H1 (cell line): ENCODE data around the gene PSMA2. TPM values are rescaled to one million over a fixed set of nuclear protein-coding genes. Genes with fewer than 3 reads are reported as not detected.

Experiments used
- CTCF ChIA-PET: fragments of 300-600 bp; sonication (Branson Sonifier 250); formaldehyde crosslinking; loops from one replicate; lab custom pipeline; 2021; ENCODE audit not compliant: partially characterized antibody; lab: Charles Lee
- POLR2A ChIA-PET: fragments of 300-600 bp; sonication (Branson Sonifier 250); formaldehyde crosslinking; loops from one replicate; lab custom pipeline; 2021; ENCODE audit warnings: inconsistent platforms; ENCODE audit not compliant: partially characterized antibody; lab: Charles Lee
- DNase-seq, 2 experiments: peaks; one replicate each; pipeline versions ENCODE4 v3.0.0 to v3.0.0-alpha.2; 2010 to 2022; ENCODE audit warnings: low spot score in 2 of 2, low read depth in 1 of 2, mixed read lengths in 1 of 2
- FAIRE-seq: peaks from 2 replicates; lab custom pipeline; 2011; peaks lifted over from hg19 to GRCh38; lab: Jason Lieb, UNC
- H2AFZ ChIP-seq: 2 replicates; pipeline ENCODE4 v1.8.1; 2012; ENCODE audit warnings: low read length, inconsistent platforms
- H2AK5ac ChIP-seq: 2 replicates; pipeline ENCODE4 v1.6.1; 2013; ENCODE audit warnings: low read depth, low read length
- H2BK120ac ChIP-seq: replicated peaks from 2 replicates; pipeline ENCODE3; 2013; ENCODE audit warnings: low read depth, low read length, inconsistent platforms
- H2BK12ac ChIP-seq: 2 replicates; pipeline ENCODE4 v1.6.1; 2013; ENCODE audit warnings: low read depth, low read length
- H2BK15ac ChIP-seq: 2 replicates; pipeline ENCODE4 v1.6.1; 2013; ENCODE audit warnings: low read length
- H2BK20ac ChIP-seq: 2 replicates; pipeline ENCODE4 v1.6.1; 2013; ENCODE audit warnings: low read length
- H2BK5ac ChIP-seq: 2 replicates; pipeline ENCODE4 v1.6.1; 2013; ENCODE audit warnings: low read depth, low read length
- H3K14ac ChIP-seq: 2 replicates; pipeline ENCODE4 v1.6.1; 2013; ENCODE audit warnings: inconsistent platforms; ENCODE audit not compliant: insufficient read length
- H3K18ac ChIP-seq: 2 replicates; pipeline ENCODE4 v1.6.1; 2013; ENCODE audit warnings: low read length; ENCODE audit errors: extremely low read depth
- H3K23ac ChIP-seq: 2 replicates; pipeline ENCODE4 v1.6.1; 2013; ENCODE audit warnings: inconsistent platforms; ENCODE audit not compliant: insufficient read length
- H3K23me2 ChIP-seq: 2 replicates; pipeline ENCODE4 v1.6.1; 2013; ENCODE audit warnings: low read depth, low read length
- H3K27ac ChIP-seq: 2 replicates; pipeline ENCODE4 v1.6.1; 2011; ENCODE audit warnings: low read depth, low read length, inconsistent platforms
- H3K27me3 ChIP-seq, 4 experiments: replicated peaks in 1 of 4; 1 replicate in 1 of 4; 2 replicates in 3 of 4; pipeline versions ENCODE4 v1.6.1 to v1.8.1; 2011 to 2013; ENCODE audit warnings: low read length in 3 of 4, mild to moderate bottlenecking in 3 of 4, inconsistent platforms in 2 of 4, mixed read lengths in 2 of 4, moderate library complexity in 1 of 4; ENCODE audit not compliant: control insufficient read depth in 3 of 4, insufficient read depth in 3 of 4; ENCODE audit errors: extremely low read depth in 1 of 4
- H3K36me3 ChIP-seq, 4 experiments: 2 replicates each; pipeline versions ENCODE4 v1.6.1 to v1.8.1; 2011 to 2013; ENCODE audit warnings: mild to moderate bottlenecking in 4 of 4, low read length in 3 of 4, moderate library complexity in 2 of 4, control low read depth in 1 of 4, inconsistent platforms in 1 of 4; ENCODE audit not compliant: insufficient read depth in 4 of 4, control insufficient read depth in 2 of 4
- H3K4ac ChIP-seq: replicated peaks from 2 replicates; pipeline ENCODE3; 2013; ENCODE audit warnings: low read length, low read depth, mixed read lengths, inconsistent platforms; ENCODE audit not compliant: insufficient read length
- H3K4me1 ChIP-seq, 4 experiments: replicated peaks in 1 of 4; 1 replicate in 1 of 4; 2 replicates in 3 of 4; pipeline versions ENCODE4 v1.6.1 to v1.8.1; 2011 to 2013; ENCODE audit warnings: low read length in 3 of 4, inconsistent platforms in 2 of 4, mixed read lengths in 1 of 4; ENCODE audit not compliant: insufficient read depth in 4 of 4, control insufficient read depth in 3 of 4
- H3K4me2 ChIP-seq, 2 experiments: 2 replicates each; pipeline versions ENCODE4 v1.6.1 to v1.8.1; 2011 to 2013; ENCODE audit warnings: low read depth in 2 of 2, low read length in 2 of 2, control low read depth in 1 of 2, inconsistent platforms in 1 of 2, mild to moderate bottlenecking in 1 of 2; ENCODE audit not compliant: insufficient read depth in 1 of 2
- H3K4me3 ChIP-seq, 4 experiments: fragments of 200-600, 300-600 bp in 1 of 4; sonication (generic), shearing (Covaris generic), sonication (Bioruptor Twin) in 1 of 4; 2 replicates each; pipeline versions ENCODE4 v1.5.1 to v1.8.1; 2011 to 2016; ENCODE audit warnings: low read length in 4 of 4, low read depth in 3 of 4, control low read depth in 2 of 4, inconsistent platforms in 2 of 4, mild to moderate bottlenecking in 2 of 4, mixed read lengths in 1 of 4, moderate library complexity in 1 of 4; ENCODE audit not compliant: insufficient read depth in 2 of 4; ENCODE audit errors: extremely low read depth in 1 of 4
- H3K56ac ChIP-seq: replicated peaks from 2 replicates; pipeline ENCODE3; 2013; ENCODE audit warnings: low read depth, mild to moderate bottlenecking, mixed read lengths, low read length, inconsistent platforms; ENCODE audit not compliant: insufficient read length
- H3K79me1 ChIP-seq: 2 replicates; pipeline ENCODE4 v1.6.1; 2013; ENCODE audit warnings: low read depth, low read length, control low read depth
- H3K79me2 ChIP-seq, 2 experiments: 2 replicates each; pipeline versions ENCODE4 v1.6.1 to v1.8.1; 2012 to 2013; ENCODE audit warnings: low read length in 2 of 2, mild to moderate bottlenecking in 2 of 2, inconsistent platforms in 1 of 2; ENCODE audit not compliant: insufficient read depth in 2 of 2, control insufficient read depth in 1 of 2
- H3K9ac ChIP-seq, 4 experiments: replicated peaks in 1 of 4; 1 replicate in 1 of 4; 2 replicates in 3 of 4; pipeline versions ENCODE4 v1.6.1 to v1.8.1; 2011 to 2013; ENCODE audit warnings: low read depth in 3 of 4, low read length in 3 of 4, control low read depth in 2 of 4, mild to moderate bottlenecking in 2 of 4, moderate library complexity in 2 of 4, inconsistent platforms in 1 of 4; ENCODE audit errors: extremely low read depth in 1 of 4
- H3K9me3 ChIP-seq, 2 experiments: 2 replicates each; pipeline versions ENCODE4 v1.6.1 to v1.8.1; 2012 to 2013; ENCODE audit warnings: mild to moderate bottlenecking in 2 of 2, moderate library complexity in 2 of 2, control low read depth in 1 of 2, inconsistent platforms in 1 of 2, low read depth in 1 of 2, low read length in 1 of 2, mixed read lengths in 1 of 2; ENCODE audit not compliant: insufficient read depth in 2 of 2
- H4K20me1 ChIP-seq, 2 experiments: replicated peaks in 1 of 2; 2 replicates each; pipeline versions ENCODE3 to v1.8.1; 2011 to 2013; ENCODE audit warnings: inconsistent platforms in 2 of 2, low read length in 2 of 2, mild to moderate bottlenecking in 1 of 2; ENCODE audit not compliant: insufficient read depth in 2 of 2, control insufficient read depth in 1 of 2
- H4K5ac ChIP-seq: 2 replicates; pipeline ENCODE4 v1.6.1; 2013; ENCODE audit warnings: low read length, low read depth, mixed read lengths, inconsistent platforms; ENCODE audit not compliant: insufficient read length
- H4K8ac ChIP-seq: 2 replicates; pipeline ENCODE4 v1.8.0; 2013; ENCODE audit warnings: mild to moderate bottlenecking, moderate library complexity, low read length, inconsistent platforms; ENCODE audit not compliant: insufficient read depth; ENCODE audit errors: extremely low read depth
- H4K91ac ChIP-seq: replicated peaks from 2 replicates; pipeline ENCODE3; 2013; ENCODE audit warnings: low read length, mixed read lengths, inconsistent platforms; ENCODE audit not compliant: insufficient read length
- ASH2L ChIP-seq: fragments of 200-600, 300-600 bp; sonication (generic); IDR thresholded peaks from one replicate; pipeline ENCODE4 v1.7.1; 2017; ENCODE audit warnings: low read length
- EP300 ChIP-seq, 2 experiments: IDR thresholded peaks; 1 replicate in 1 of 2; 2 replicates in 1 of 2; pipeline ENCODE4 v1.6.1; 2011 to 2012; ENCODE audit warnings: low read depth in 2 of 2, low read length in 2 of 2, mild to moderate bottlenecking in 2 of 2, borderline replicate concordance in 1 of 2, inconsistent platforms in 1 of 2, moderate library complexity in 1 of 2
- MAFK ChIP-seq: IDR thresholded peaks from 2 replicates; pipeline ENCODE4 v1.6.1; 2012; ENCODE audit warnings: low read depth, mild to moderate bottlenecking, improper control_type of control experiment, low read length
- NANOG ChIP-seq: IDR thresholded peaks from 2 replicates; pipeline ENCODE4 v1.6.1; 2011; ENCODE audit warnings: low read length, low read depth, mild to moderate bottlenecking, inconsistent platforms; ENCODE audit not compliant: insufficient read depth, poor library complexity, severe bottlenecking
- POU5F1 ChIP-seq: IDR thresholded peaks from 2 replicates; pipeline ENCODE4 v1.6.1; 2011; ENCODE audit warnings: low read depth, mild to moderate bottlenecking, low read length, moderate library complexity
- RAD21 ChIP-seq, 2 experiments: IDR thresholded peaks in 1 of 2; conservative IDR thresholded peaks in 1 of 2; 2 replicates each; pipeline ENCODE4 v1.6.1; 2011; ENCODE audit warnings: low read depth in 2 of 2, low read length in 2 of 2, improper control_type of control experiment in 1 of 2, inconsistent platforms in 1 of 2, mild to moderate bottlenecking in 1 of 2, moderate library complexity in 1 of 2
- SIX5 ChIP-seq: IDR thresholded peaks from 2 replicates; pipeline ENCODE4 v1.6.1; 2011; ENCODE audit warnings: mild to moderate bottlenecking, low read depth, low read length
- YY1 ChIP-seq: IDR thresholded peaks from 2 replicates; pipeline ENCODE4 v1.6.1; 2011; ENCODE audit warnings: low read depth, mild to moderate bottlenecking, low read length
- WGBS, 2 experiments: shearing (Covaris generic) in 1 of 2; methylation state at CpG; one replicate each; pipeline versions ENCODE4 v1.1.6 to v1.1.7; 2013 to 2015; ENCODE audit warnings: low lambda C conversion rate in 2 of 2, mixed read lengths in 2 of 2, inconsistent platforms in 1 of 2, low coverage in 1 of 2, missing lambda C conversion rate in 1 of 2; ENCODE audit not compliant: insufficient replicate concordance in 2 of 2, insufficient coverage in 1 of 2, insufficient read length in 1 of 2; ENCODE audit errors: extremely low coverage in 1 of 2, missing lambda C conversion rate in 1 of 2; 5-methylcytosine and 5-hydroxymethylcytosine counted together
- polyA plus RNA-seq, 7 experiments: library from polyadenylated mRNA; depleted of rRNA in 3 of 7; stranded (reverse) in 5 of 7; unstranded in 2 of 7; fragments of >200 nt in 5 of 7; fragments of 200-250 nt in 2 of 7; gene quantifications; 1 replicate in 5 of 7; 2 replicates in 1 of 7; 4 replicates in 1 of 7; pipeline versions ENCODE4 v1.2.1 to v1.2.3, GENCODE V29; 2011 to 2013; ENCODE audit warnings: missing spikeins in 2 of 7, mixed read lengths in 2 of 7
- total RNA-seq: library from RNA; stranded (reverse); fragmentation: NEBNext Ultra II Directional; extraction: Animal tissue kit (Norgen Biotek cat#: 25700); gene quantifications from 2 replicates; pipeline ENCODE4 v1.2.1, GENCODE V29; 2021

PSMA2 gene
- total and polyA plus RNA-seq, 2 of the 8 experiments (the other 6 are each of a cell fraction or from before 2014, with no cell fraction given) = 211 to 259 TPM

GRCh38 chr7:42893346-42894240 is 38.4 kb downstream of the PSMA2 start:
- peak overlapping the region in 1 of 2 experiments; percentile 36; a peak in 1 of 4 replicates for H3K4me2 ChIP-seq
- no peak overlapping the region for H3K56ac ChIP-seq
- no peaks in the 10 kb centered on the region for H3K36me3 ChIP-seq
- no peak overlapping the region for H2AK5ac ChIP-seq
- no peak overlapping the region; the same call in 1 of the 2 replicates for H3K27ac ChIP-seq
- ChIA-PET POLR2A (interaction anchor here (0.7 to 1.2 kb wide), 4 partner anchors 11 to 39 kb away, joined by 3 to 7 read pairs (median 4); partner anchors contain the start of genes MRPL32 and PSMA2), CTCF (interaction anchor here (0.7 to 2.2 kb wide), 5 partner anchors 16 to 953 kb away, joined by 3 to 7 read pairs (median 3); no protein-coding TSS in a partner anchor)
- 83% methylated on average over 9 of the region's 9 CpGs; no CpG with 5 or more reads in 1 of the 2 experiments for WGBS, 2 experiments
- peak overlapping the region; percentile 21 for H3K4ac ChIP-seq
- no peak overlapping the region for H3K14ac ChIP-seq
- H2BK12ac ChIP-seq = no peak overlapping the region
- peaks cover 0 to 3% of the 10 kb centered on the region in 2 experiments; a peak in 1 of 4 replicates for H3K9me3 ChIP-seq
- peak overlapping the region; percentile 75; the same call in 1 of the 2 replicates for H2BK20ac ChIP-seq
- TF ChIP-seq EP300 (IDR thresholded peaks at IDR 0.05; ENCODE audit: borderline replicate concordance in 1 of 2, low read depth in 2 of 2, low read length in 2 of 2) = peak in 1 of 2 experiments; percentile 34; a peak in 1 of 3 replicates
- 0 out of 2 replicates have a peak, but pooled peaks have one; percentile 6 for TF ChIP-seq YY1
- TF ChIP-seq MAFK = peak; percentile 45; the same call in 1 of the 2 replicates
- TF ChIP-seq ASH2L = no peak
- TF ChIP-seq POU5F1 = peak; percentile 62; the same call in 1 of the 2 replicates
- no peak for TF ChIP-seq RAD21 (IDR thresholded peaks at IDR 0.05 in 1 of 2, conservative IDR thresholded peaks at IDR 0.05 in 1 of 2; ENCODE audit: low read depth in 2 of 2, low read length in 2 of 2)
- TF ChIP-seq SIX5 = no peak
- TF ChIP-seq NANOG = peak; percentile 87
- no peak overlapping the region for H2BK15ac ChIP-seq
- DNase-seq (no peak), FAIRE-seq (no peak)
- H3K18ac ChIP-seq = peak overlapping the region; percentile 24; the same call in 1 of the 2 replicates
- peak overlapping the region; percentile 34 for H4K91ac ChIP-seq
- no peaks in the 10 kb centered on the region for H4K20me1 ChIP-seq
- H3K79me2 ChIP-seq = no peaks in the 10 kb centered on the region
- H3K9ac ChIP-seq = no peak overlapping the region
- H3K23me2 ChIP-seq = peaks cover 4% of the 10 kb centered on the region; the same call in 1 of the 2 replicates
- peaks cover 0 to 2% (median 0%) of the 10 kb centered on the region in 4 experiments; a peak in 3 of 7 replicates for H3K4me1 ChIP-seq
- no peaks in the 10 kb centered on the region for H3K27me3 ChIP-seq
- H2BK120ac ChIP-seq = no peak overlapping the region
- H3K23ac ChIP-seq = no peak overlapping the region
- H3K79me1 ChIP-seq = no peaks in the 10 kb centered on the region
- no peak overlapping the region; a peak in 1 of 8 replicates for H3K4me3 ChIP-seq
- H2BK5ac ChIP-seq = peak overlapping the region; percentile 52; the same call in 1 of the 2 replicates
- no peak overlapping the region for H2AFZ ChIP-seq
- peak overlapping the region; percentile 23 for H4K5ac ChIP-seq
- no peak overlapping the region for H4K8ac ChIP-seq
